Measurements from ENCODE around the gene NUDCD3.
"Not testable (repeated sequence)": the region's sequence is repeated elsewhere in the genome, so short reads cannot be mapped to it uniquely, and the experiment has no call there.

NUDCD3 gene

DNA sequence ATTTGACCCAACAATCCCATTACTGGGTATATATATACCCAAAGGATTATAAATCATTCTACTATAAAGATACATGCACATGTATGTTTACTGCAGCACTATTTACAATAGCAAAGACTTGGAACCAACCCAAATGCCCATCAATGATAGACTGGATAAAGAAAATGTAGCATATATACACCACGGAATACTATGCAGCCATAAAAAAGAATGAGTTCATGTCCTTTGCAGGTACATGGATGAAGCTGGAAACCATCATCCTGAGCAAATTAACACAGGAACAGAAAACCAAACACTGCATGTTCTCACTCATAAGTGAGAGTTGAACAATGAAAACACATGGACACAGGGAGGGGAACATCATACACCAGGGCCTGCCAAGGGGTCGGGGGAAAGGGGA, 65.7 kb downstream of the NUDCD3 start:
- not testable (repeated sequence) for H3K9me3 ChIP-seq (ENCODE audit: control insufficient read depth, low read length); H3K4me1 ChIP-seq (ENCODE audit: control insufficient read depth, insufficient read depth, low read length, poor library complexity, severe bottlenecking); H3K27ac ChIP-seq (ENCODE audit: low read depth, low read length, severe bottlenecking); H3K4me3 ChIP-seq (ENCODE audit: extremely low read depth, insufficient read depth, low read length, poor library complexity, severe bottlenecking)
- H3K36me3 ChIP-seq (ENCODE audit: control insufficient read depth, insufficient read depth, low read length), result peaks cover 33% of the 10 kb centered on the region
- WGBS, 2 experiments (ENCODE audit: insufficient coverage in 2 of 2), result 100% methylated on average over 1 of the region's 2 CpGs

DNA sequence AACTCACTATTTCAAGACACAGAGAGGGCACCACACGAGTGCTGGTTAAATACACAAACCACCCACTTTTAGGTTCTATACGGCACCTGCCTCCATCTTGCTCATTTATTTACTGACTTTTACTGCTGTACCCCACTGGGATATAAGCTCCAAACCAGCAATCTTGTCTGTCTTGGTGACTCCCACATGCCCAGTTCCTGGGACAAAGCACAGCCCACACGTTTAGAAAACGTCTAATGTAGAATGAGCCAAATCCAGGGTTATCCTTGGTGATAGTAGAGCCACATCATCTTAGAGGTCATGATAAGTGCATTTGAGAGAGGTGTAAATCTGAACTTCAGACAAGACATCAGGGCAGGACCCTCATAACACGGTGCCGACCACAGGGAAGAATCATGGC, 73.5 kb downstream of the NUDCD3 start:
- H3K9me3 ChIP-seq (ENCODE audit: control insufficient read depth, low read length), result no peaks in the 10 kb centered on the region
- H3K4me1 ChIP-seq (ENCODE audit: control insufficient read depth, insufficient read depth, low read length, poor library complexity, severe bottlenecking), result peaks cover 4% of the 10 kb centered on the region
- H3K36me3 ChIP-seq (ENCODE audit: control insufficient read depth, insufficient read depth, low read length), result peaks cover 31% of the 10 kb centered on the region
- no peak overlapping the region for H3K27ac ChIP-seq (ENCODE audit: low read depth, low read length, severe bottlenecking)
- WGBS, 2 experiments (ENCODE audit: insufficient coverage in 2 of 2), result 82 to 100% methylated on average over 5 of the region's 6 CpGs
- H3K4me3 ChIP-seq (ENCODE audit: extremely low read depth, insufficient read depth, low read length, poor library complexity, severe bottlenecking), result no peak overlapping the region

DNA sequence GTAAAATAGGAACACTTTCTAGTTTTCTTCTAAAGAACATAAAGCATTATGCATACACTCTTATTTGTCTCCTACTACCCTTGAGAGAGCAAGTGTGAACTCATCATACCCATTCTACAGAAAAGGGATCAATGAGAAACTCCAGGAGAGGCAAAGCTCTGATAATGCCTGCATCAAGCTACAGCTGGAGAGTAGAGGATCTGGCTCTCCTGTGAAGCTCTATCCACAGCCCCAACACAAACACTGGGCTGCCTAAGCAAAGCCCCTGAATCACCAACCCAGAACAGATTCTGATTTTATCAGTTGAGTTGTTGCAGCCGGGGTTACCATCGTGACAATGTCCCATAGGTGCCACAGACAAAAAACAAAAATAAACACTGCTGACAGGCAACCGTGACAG, 74.9 kb downstream of the NUDCD3 start:
- WGBS, 2 experiments (ENCODE audit: insufficient coverage in 2 of 2), result 94 to 100% methylated on average over 1 to 3 of the region's 3 CpGs

DNA sequence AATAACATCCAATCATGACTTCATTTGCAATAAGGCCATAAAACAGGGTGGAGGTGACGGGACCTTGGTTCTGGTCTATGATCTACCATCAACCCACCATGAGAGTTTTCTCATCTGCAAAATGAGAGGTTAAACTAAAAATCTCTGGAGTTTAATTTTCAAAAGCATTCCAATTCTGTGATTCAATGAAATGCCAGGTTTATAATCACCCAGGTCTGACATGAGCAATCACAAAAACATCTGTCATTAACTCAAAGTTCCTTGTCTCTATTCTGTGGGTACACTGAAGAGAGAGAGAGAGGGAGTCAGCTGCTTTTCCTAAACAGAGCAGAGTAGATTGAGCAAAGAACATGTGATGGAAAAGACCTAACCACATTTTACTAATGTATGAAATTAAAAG, 75.4 kb downstream of the NUDCD3 start:
- Histone ChIP-seq H3K27ac (ENCODE audit: low read depth, low read length, severe bottlenecking) (no peak overlapping the region), H3K4me1 (ENCODE audit: control insufficient read depth, insufficient read depth, low read length, poor library complexity, severe bottlenecking) (peaks cover 4% of the 10 kb centered on the region), H3K9me3 (ENCODE audit: control insufficient read depth, low read length) (peaks cover 7% of the 10 kb centered on the region), H3K4me3 (ENCODE audit: extremely low read depth, insufficient read depth, low read length, poor library complexity, severe bottlenecking) (no peak overlapping the region), H3K36me3 (ENCODE audit: control insufficient read depth, insufficient read depth, low read length) (peaks cover 42% of the 10 kb centered on the region)
- 100% methylated on average over 1 of the region's 1 CpG; no CpG with 5 or more reads in 1 of the 2 experiments for WGBS, 2 experiments (ENCODE audit: insufficient coverage in 2 of 2)

More for the DNA sequence above, 74.9 kb downstream of the NUDCD3 start:
- Histone ChIP-seq H3K9me3 (ENCODE audit: control insufficient read depth, low read length) (peaks cover 7% of the 10 kb centered on the region), H3K27ac (ENCODE audit: low read depth, low read length, severe bottlenecking) (no peak overlapping the region), H3K4me3 (ENCODE audit: extremely low read depth, insufficient read depth, low read length, poor library complexity, severe bottlenecking) (no peak overlapping the region), H3K4me1 (ENCODE audit: control insufficient read depth, insufficient read depth, low read length, poor library complexity, severe bottlenecking) (peaks cover 4% of the 10 kb centered on the region), H3K36me3 (ENCODE audit: control insufficient read depth, insufficient read depth, low read length) (peaks cover 42% of the 10 kb centered on the region)

DNA sequence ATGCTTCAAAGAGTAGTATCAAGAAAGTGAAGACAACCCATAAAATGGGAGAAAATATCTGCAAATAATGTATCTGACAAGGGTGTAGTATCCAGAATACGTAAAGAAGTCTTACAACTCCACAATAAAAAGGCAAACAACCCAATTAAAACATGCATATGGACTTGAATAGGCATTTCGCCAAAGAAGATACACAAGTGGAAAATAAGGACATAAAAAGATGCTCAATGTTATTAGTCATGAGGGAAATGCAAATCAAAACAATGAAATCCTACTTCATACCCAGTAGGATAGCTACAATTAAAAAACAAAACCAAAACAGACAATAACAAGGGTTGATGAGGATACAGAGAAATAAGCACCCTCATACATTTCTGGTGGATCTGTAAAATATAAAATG, 79.2 kb downstream of the NUDCD3 start:
- Histone ChIP-seq H3K36me3 (ENCODE audit: control insufficient read depth, insufficient read depth, low read length) (peaks cover 38% of the 10 kb centered on the region), H3K4me1 (ENCODE audit: control insufficient read depth, insufficient read depth, low read length, poor library complexity, severe bottlenecking) (peaks cover 12% of the 10 kb centered on the region), H3K27ac (ENCODE audit: low read depth, low read length, severe bottlenecking) (no peak overlapping the region), H3K9me3 (ENCODE audit: control insufficient read depth, low read length) (peaks cover 7% of the 10 kb centered on the region), H3K4me3 (ENCODE audit: extremely low read depth, insufficient read depth, low read length, poor library complexity, severe bottlenecking) (no peak overlapping the region)
- 100% methylated on average over 1 of the region's 2 CpGs; no CpG with 5 or more reads in 1 of the 2 experiments for WGBS, 2 experiments (ENCODE audit: insufficient coverage in 2 of 2)

DNA sequence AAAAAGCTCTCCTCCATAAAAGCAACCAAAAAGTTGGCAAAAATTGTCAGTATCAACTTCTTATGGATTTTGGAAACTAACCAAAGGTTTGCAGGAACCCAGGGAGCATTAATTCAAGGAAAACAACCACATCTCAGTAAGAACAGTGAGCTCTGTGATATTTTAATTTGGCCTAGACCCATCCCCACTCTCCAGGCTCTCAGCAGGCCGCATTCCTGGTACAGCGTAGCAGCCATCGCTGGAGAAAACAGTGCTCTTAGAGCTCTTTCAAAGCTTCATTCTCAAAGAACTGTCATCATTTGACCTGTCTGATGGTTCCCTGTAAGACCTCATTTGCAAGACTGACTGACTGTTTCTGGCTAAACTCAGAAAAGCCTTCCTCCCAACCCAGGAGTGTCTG, 81.9 kb downstream of the NUDCD3 start:
- Histone ChIP-seq H3K4me3 (ENCODE audit: extremely low read depth, insufficient read depth, low read length, poor library complexity, severe bottlenecking) (no peak overlapping the region), H3K9me3 (ENCODE audit: control insufficient read depth, low read length) (peaks cover 7% of the 10 kb centered on the region), H3K4me1 (ENCODE audit: control insufficient read depth, insufficient read depth, low read length, poor library complexity, severe bottlenecking) (peaks cover 8% of the 10 kb centered on the region), H3K36me3 (ENCODE audit: control insufficient read depth, insufficient read depth, low read length) (peaks cover 43% of the 10 kb centered on the region), H3K27ac (ENCODE audit: low read depth, low read length, severe bottlenecking) (peak overlapping the region; percentile 39)
- 22 to 44% methylated on average over 3 of the region's 3 CpGs for WGBS, 2 experiments (ENCODE audit: insufficient coverage in 2 of 2)

DNA sequence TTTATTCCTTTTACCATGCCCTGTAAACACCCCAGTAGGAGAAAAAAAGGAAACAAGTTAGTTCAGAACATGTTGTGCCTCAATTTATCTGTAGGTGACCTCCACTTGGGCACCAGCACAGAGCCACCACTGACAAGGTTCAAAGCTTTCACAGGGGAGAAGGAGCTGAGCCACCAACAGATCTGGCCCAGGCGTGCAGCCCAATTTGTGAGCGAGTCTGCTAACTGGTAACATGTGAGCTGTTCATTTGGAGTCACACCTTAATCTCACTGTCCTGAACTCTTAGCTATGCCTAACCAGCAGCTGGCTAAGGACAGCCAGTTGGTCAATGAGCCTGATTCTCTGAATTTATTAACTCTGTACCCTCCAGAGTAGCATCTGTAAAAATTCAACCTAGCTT, 86.7 kb downstream of the NUDCD3 start:
- Histone ChIP-seq H3K9me3 (ENCODE audit: control insufficient read depth, low read length) (no peaks in the 10 kb centered on the region), H3K4me1 (ENCODE audit: control insufficient read depth, insufficient read depth, low read length, poor library complexity, severe bottlenecking) (peaks cover 4% of the 10 kb centered on the region), H3K36me3 (ENCODE audit: control insufficient read depth, insufficient read depth, low read length) (peaks cover 45% of the 10 kb centered on the region), H3K4me3 (ENCODE audit: extremely low read depth, insufficient read depth, low read length, poor library complexity, severe bottlenecking) (no peak overlapping the region), H3K27ac (ENCODE audit: low read depth, low read length, severe bottlenecking) (no peak overlapping the region)
- 90 to 94% methylated on average over 2 of the region's 2 CpGs for WGBS, 2 experiments (ENCODE audit: insufficient coverage in 2 of 2)

DNA sequence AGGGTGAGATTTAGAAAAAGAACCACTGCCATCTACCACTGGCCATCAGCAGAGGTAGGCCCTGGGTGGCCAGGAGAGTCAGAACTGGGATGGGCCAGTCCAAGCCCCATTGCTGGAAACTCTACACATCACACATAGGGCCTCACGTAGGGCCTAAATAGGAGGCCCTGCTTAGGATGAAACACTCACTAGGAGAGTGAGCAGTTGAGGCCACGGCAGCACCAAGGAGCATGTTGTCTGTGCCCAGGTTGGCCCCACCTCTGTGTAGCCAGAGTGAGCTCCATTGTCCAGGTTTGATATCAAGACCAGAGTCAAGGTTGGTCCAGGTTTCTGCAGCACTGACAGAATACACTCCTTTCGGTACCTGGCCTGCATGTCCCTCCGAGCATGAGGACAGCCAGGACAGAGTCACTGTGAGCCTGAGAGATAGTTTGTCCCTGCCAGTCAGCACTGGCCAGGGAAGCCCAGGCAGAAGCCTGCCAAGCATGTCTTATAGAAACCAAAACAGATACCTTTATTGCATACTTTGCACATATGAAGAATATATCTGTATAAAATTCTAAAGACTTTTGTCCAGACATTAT, 87.2 kb downstream of the NUDCD3 start:
- H3K4me1 ChIP-seq (ENCODE audit: control insufficient read depth, insufficient read depth, low read length, poor library complexity, severe bottlenecking), result no peaks in the 10 kb centered on the region
- H3K9me3 ChIP-seq (ENCODE audit: control insufficient read depth, low read length), result no peaks in the 10 kb centered on the region
- H3K27ac ChIP-seq (ENCODE audit: low read depth, low read length, severe bottlenecking), result no peak overlapping the region
- H3K4me3 ChIP-seq (ENCODE audit: extremely low read depth, insufficient read depth, low read length, poor library complexity, severe bottlenecking), result no peak overlapping the region
- 89 to 96% methylated on average over 4 of the region's 4 CpGs for WGBS, 2 experiments (ENCODE audit: insufficient coverage in 2 of 2)
- peaks cover 50% of the 10 kb centered on the region for H3K36me3 ChIP-seq (ENCODE audit: control insufficient read depth, insufficient read depth, low read length)

DNA sequence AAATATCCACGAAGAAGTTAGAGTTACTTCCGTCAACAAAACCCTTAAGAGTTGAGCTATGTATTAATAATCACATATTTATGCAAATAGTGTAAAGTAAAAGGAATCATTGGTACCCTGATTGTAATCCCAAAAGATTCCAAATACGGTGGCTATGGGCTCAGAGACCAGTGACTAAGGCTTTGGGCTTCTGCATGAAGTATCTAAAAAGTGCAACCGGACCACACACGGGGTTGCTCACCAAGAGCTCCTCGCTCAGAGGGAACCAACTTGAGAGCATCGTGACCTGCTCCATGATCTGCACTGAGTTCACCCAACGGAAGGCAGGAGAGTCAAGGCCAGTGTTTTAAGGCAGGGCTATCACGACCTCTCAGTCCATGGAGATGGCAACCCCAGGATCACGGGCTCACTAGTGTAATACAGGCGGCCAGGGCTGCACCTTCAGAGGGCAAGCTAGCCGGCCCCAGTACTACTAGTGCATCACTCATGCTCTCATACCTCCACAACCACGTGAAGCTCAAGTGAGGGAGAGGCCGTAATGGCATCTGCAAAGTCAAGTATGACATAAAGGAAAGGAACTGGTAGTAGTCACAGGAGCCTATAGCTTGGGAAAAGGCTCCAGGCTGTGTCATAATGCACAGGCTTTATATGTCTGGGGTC, 87.9 kb downstream of the NUDCD3 start:
- 97 to 99% methylated on average over 7 to 9 of the region's 14 CpGs for WGBS, 2 experiments (ENCODE audit: insufficient coverage in 2 of 2)
- Histone ChIP-seq H3K36me3 (ENCODE audit: control insufficient read depth, insufficient read depth, low read length) (peaks cover 55% of the 10 kb centered on the region), H3K27ac (ENCODE audit: low read depth, low read length, severe bottlenecking) (no peak overlapping the region), H3K9me3 (ENCODE audit: control insufficient read depth, low read length) (no peaks in the 10 kb centered on the region), H3K4me1 (ENCODE audit: control insufficient read depth, insufficient read depth, low read length, poor library complexity, severe bottlenecking) (no peaks in the 10 kb centered on the region), H3K4me3 (ENCODE audit: extremely low read depth, insufficient read depth, low read length, poor library complexity, severe bottlenecking) (no peak overlapping the region)

DNA sequence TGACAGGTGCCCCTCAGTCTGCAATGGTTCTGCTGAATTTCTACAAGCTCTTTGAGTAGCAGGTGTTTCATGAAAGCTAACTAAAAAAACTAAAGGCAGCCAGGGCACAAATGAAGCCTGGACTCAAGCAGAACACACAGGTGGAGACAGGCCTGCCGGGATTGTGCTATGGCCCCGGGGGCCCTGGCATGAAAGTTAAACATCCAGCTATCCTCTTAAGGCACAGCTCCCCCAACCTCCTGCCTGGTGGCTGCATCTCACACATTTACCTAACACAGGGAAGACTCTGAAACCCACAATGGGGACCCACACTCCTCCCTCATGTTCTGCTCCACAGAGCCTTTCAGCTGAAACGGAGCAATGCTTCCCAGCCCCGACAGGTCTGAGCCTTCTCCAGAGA, 88.8 kb downstream of the NUDCD3 start:
- peaks cover 49% of the 10 kb centered on the region for H3K36me3 ChIP-seq (ENCODE audit: control insufficient read depth, insufficient read depth, low read length)
- no peak overlapping the region for H3K27ac ChIP-seq (ENCODE audit: low read depth, low read length, severe bottlenecking)
- WGBS, 2 experiments (ENCODE audit: insufficient coverage in 2 of 2), result 100% methylated on average over 4 of the region's 4 CpGs
- H3K9me3 ChIP-seq (ENCODE audit: control insufficient read depth, low read length), result no peaks in the 10 kb centered on the region
- no peaks in the 10 kb centered on the region for H3K4me1 ChIP-seq (ENCODE audit: control insufficient read depth, insufficient read depth, low read length, poor library complexity, severe bottlenecking)
- H3K4me3 ChIP-seq (ENCODE audit: extremely low read depth, insufficient read depth, low read length, poor library complexity, severe bottlenecking), result no peak overlapping the region

DNA sequence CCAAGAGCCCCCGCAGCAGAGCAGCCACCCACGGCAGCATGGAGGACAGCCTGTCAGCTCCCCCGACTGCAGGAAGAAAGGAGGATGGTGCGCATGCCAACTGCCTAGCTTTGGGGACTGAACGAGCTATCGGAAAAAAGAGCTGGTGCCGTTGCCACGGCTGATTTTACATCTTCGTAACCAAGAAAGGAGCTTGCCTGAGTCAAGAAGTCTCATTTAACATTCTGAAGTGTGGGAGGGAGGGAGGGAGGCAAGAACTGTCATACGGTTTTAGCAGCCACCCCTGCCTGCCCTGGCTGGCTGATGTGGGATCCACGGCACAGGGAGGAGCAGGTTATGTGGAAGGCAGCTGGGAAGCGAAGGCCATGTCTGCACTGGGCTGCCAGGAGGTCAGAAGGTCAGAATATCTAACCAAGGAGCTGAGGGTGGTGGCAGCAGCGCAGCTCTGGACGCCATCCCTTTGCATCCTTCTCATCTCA, 90.4 kb downstream of the NUDCD3 start:
- Histone ChIP-seq H3K27ac (ENCODE audit: low read depth, low read length, severe bottlenecking) (no peak overlapping the region), H3K4me1 (ENCODE audit: control insufficient read depth, insufficient read depth, low read length, poor library complexity, severe bottlenecking) (no peaks in the 10 kb centered on the region), H3K36me3 (ENCODE audit: control insufficient read depth, insufficient read depth, low read length) (peaks cover 60% of the 10 kb centered on the region), H3K9me3 (ENCODE audit: control insufficient read depth, low read length) (no peaks in the 10 kb centered on the region), H3K4me3 (ENCODE audit: extremely low read depth, insufficient read depth, low read length, poor library complexity, severe bottlenecking) (no peak overlapping the region)
- WGBS, 2 experiments (ENCODE audit: insufficient coverage in 2 of 2), result 92 to 94% methylated on average over 14 of the region's 14 CpGs
